Fibroblast of villous mesenchyme (primary cell): Measurements from ENCODE around the gene STAG3. TPM values are rescaled to one million over a fixed set of nuclear protein-coding genes. Genes with fewer than 3 reads are reported as not detected.
"Not testable (repeated sequence)": the region's sequence is repeated elsewhere in the genome, so short reads cannot be mapped to it uniquely, and the experiment has no call there.

Source experiments
- DNase-seq: peaks from one replicate; pipeline ENCODE4 v3.0.0-alpha.2; 2010; ENCODE audit warnings: low read depth
- H3K4me3 ChIP-seq: 2 replicates; pipeline ENCODE4 v1.5.1; 2011; ENCODE audit warnings: low read depth, mild to moderate bottlenecking, low read length
- CTCF ChIP-seq: IDR thresholded peaks from 2 replicates; pipeline ENCODE4 v1.5.1; 2012; ENCODE audit warnings: low read depth, mild to moderate bottlenecking, low read length; ENCODE audit not compliant: insufficient read depth
- total RNA-seq: library from RNA; depleted of rRNA; stranded (reverse); fragments of >200 nt; gene quantifications from 2 replicates; pipeline ENCODE4 v1.2.3, GENCODE V29; 2012

The STAG3 gene
- total RNA-seq, 1 donor, result under 0.01 TPM

- H3K4me3 ChIP-seq, result peak overlapping the region; percentile 72
- no peak for TF ChIP-seq CTCF
- DNase-seq, result no peak
These were observed 1.3 kb upstream of the STAG3 start for GRCh38 chr7:100176096-100177044.

GRCh38 chr7:100180084-100180483 is 2.4 kb downstream of the STAG3 start:
- DNase-seq, H3K4me3 ChIP-seq: not testable (repeated sequence)

GRCh38 chr7:100182616-100183015 is 4.9 kb downstream of the STAG3 start:
- DNase-seq, H3K4me3 ChIP-seq: not testable (repeated sequence)

- not testable (repeated sequence) for H3K4me3 ChIP-seq, DNase-seq
These were observed 5.4 kb downstream of the STAG3 start for GRCh38 chr7:100183090-100183489.

- DNase-seq, result peak; percentile 11
These were observed 8.0 kb downstream of the STAG3 start for GRCh38 chr7:100185726-100186125.

GRCh38 chr7:100189061-100189460 is 11.3 kb downstream of the STAG3 start:
- H3K4me3 ChIP-seq, result no peak overlapping the region
- TF ChIP-seq CTCF, result peak; percentile 18
- no peak for DNase-seq

More at GRCh38 chr7:100185726-100186125, 8.0 kb downstream of the STAG3 start:
- TF ChIP-seq CTCF, result no peak
- no peak overlapping the region for H3K4me3 ChIP-seq

GRCh38 chr7:100190048-100190711 is 12.5 kb downstream of the STAG3 start:
- peak; percentile 47 for TF ChIP-seq CTCF
- no peak overlapping the region for H3K4me3 ChIP-seq
- DNase-seq, result peak; percentile 65

GRCh38 chr7:100191775-100192174 is 14.1 kb downstream of the STAG3 start:
- no peak for TF ChIP-seq CTCF
- peak; percentile 36 for DNase-seq
- H3K4me3 ChIP-seq, result no peak overlapping the region

GRCh38 chr7:100192281-100192862 is 14.7 kb downstream of the STAG3 start:
- H3K4me3 ChIP-seq, DNase-seq: not testable (repeated sequence)
